T-cell (primary cell): ENCODE results near the gene GDF11. TPM values are rescaled to one million over a fixed set of nuclear protein-coding genes. Genes with fewer than 3 reads are reported as not detected.

ENCODE experiments used
- ATAC-seq, 4 experiments: fragments of 200-7000 bp in 3 of 4; fragments of 150-1000 bp in 1 of 4; cut with Tn5 transposase; replicated peaks in 1 of 4; 1 replicate in 3 of 4; 2 replicates in 1 of 4; pipeline ENCODE4 v1.10.0; 2021; ENCODE audit warnings: moderate library complexity in 3 of 4, mild to moderate bottlenecking in 2 of 4, moderate number of reproducible peaks in 1 of 4
- CTCF ChIA-PET, 2 donors: fragments of 300-600 bp; sonication (Branson Sonifier 250); formaldehyde crosslinking; loops; one replicate each; lab custom pipeline; 2022; ENCODE audit warnings: antibody characterized with exemption in 2 of 2; lab: Charles Lee
- POLR2A ChIA-PET, 2 donors: fragments of 300-600 bp; sonication (Branson Sonifier 250); formaldehyde crosslinking; loops; one replicate each; lab custom pipeline; 2022; ENCODE audit warnings: antibody characterized with exemption in 2 of 2; lab: Charles Lee
- DNase-seq, 35 experiments: peaks; one replicate each; pipeline versions ENCODE4 v3.0.0 to v3.0.0-alpha.2; 2013 to 2023
- H3K27ac ChIP-seq: one replicate; pipeline ENCODE4 v1.5.1; 2013; ENCODE audit warnings: low read length
- H3K27me3 ChIP-seq, 2 experiments: replicated peaks in 1 of 2; 1 replicate in 1 of 2; 2 replicates in 1 of 2; pipeline versions ENCODE4 v1.6.1 to v1.7.0; 2013; ENCODE audit warnings: low read length in 1 of 2, mixed read lengths in 1 of 2; ENCODE audit not compliant: control insufficient read depth in 2 of 2, insufficient read depth in 2 of 2; ENCODE audit errors: extremely low read depth in 1 of 2
- H3K36me3 ChIP-seq, 2 donors: 1 replicate in 1 of 2; 2 replicates in 1 of 2; pipeline versions ENCODE4 v1.6.1 to v1.7.0; 2013; ENCODE audit warnings: low read length in 1 of 2; ENCODE audit not compliant: control insufficient read depth in 2 of 2, insufficient read depth in 1 of 2; ENCODE audit errors: extremely low read depth in 1 of 2
- H3K4me1 ChIP-seq, 2 experiments: 1 replicate in 1 of 2; 2 replicates in 1 of 2; pipeline versions ENCODE4 v1.6.1 to v1.7.0; 2013; ENCODE audit warnings: low read length in 2 of 2, mixed read lengths in 1 of 2; ENCODE audit not compliant: insufficient read depth in 2 of 2, control insufficient read depth in 1 of 2; ENCODE audit errors: extremely low read depth in 1 of 2
- H3K4me3 ChIP-seq, 2 donors: 1 replicate in 1 of 2; 2 replicates in 1 of 2; pipeline versions ENCODE4 v1.5.1 to v1.7.0; 2013; ENCODE audit warnings: mild to moderate bottlenecking in 2 of 2, low read length in 1 of 2, moderate library complexity in 1 of 2; ENCODE audit not compliant: control insufficient read depth in 1 of 2; ENCODE audit errors: extremely low read depth in 1 of 2
- H3K9me3 ChIP-seq: 2 replicates; pipeline ENCODE4 v1.7.0; 2013
- H3K27ac Mint-ChIP-seq, 2 donors: one replicate each; pipeline ENCODE4 v1.8.0; 2020 to 2021; ENCODE audit warnings: mild to moderate bottlenecking in 2 of 2, mixed read lengths in 2 of 2
- H3K27me3 Mint-ChIP-seq, 2 donors: one replicate each; pipeline ENCODE4 v1.8.0; 2021 to 2022; ENCODE audit warnings: mixed read lengths in 2 of 2
- H3K36me3 Mint-ChIP-seq: one replicate; pipeline ENCODE4 v1.8.0; 2021; ENCODE audit warnings: mixed read lengths
- H3K4me1 Mint-ChIP-seq, 3 donors: one replicate each; pipeline ENCODE4 v1.8.0; 2020 to 2022; ENCODE audit warnings: mixed read lengths in 3 of 3, mild to moderate bottlenecking in 1 of 3
- H3K4me3 Mint-ChIP-seq, 3 donors: one replicate each; pipeline ENCODE4 v1.8.0; 2020 to 2022; ENCODE audit warnings: mild to moderate bottlenecking in 3 of 3, mixed read lengths in 3 of 3, moderate library complexity in 3 of 3
- H3K9me3 Mint-ChIP-seq, 3 donors: one replicate each; pipeline ENCODE4 v1.8.0; 2020 to 2022; ENCODE audit warnings: mixed read lengths in 3 of 3
- WGBS: methylation state at CpG from one replicate; pipeline ENCODE4 v1.1.5; 2013; ENCODE audit warnings: missing lambda C conversion rate; ENCODE audit not compliant: insufficient coverage; 5-methylcytosine and 5-hydroxymethylcytosine counted together
- total RNA-seq, 35 experiments: library from RNA in 6 of 35; stranded (reverse) in 6 of 35; fragments of 120-200 nt in 1 of 35; gene quantifications; one replicate each; pipeline versions ENCODE4 v1.2.1 to v1.2.4 and lab custom pipeline; 2013 to 2026

The GDF11 gene
- total RNA-seq, 5 donors from 2014 or later (not counting 1 experiment from before 2014, with no cell fraction given), result 7.5 to 12.9 (median 11.5) TPM

GRCh38 chr12:55712700-55713415 is 30.1 kb upstream of the GDF11 start:
- peaks cover 30 to 38% (median 37%) of the 10 kb centered on the region in 3 donors for H3K4me1 Mint-ChIP-seq
- no peak overlapping the region for H3K27ac ChIP-seq
- no peaks in the 10 kb centered on the region for H3K36me3 ChIP-seq
- no peak overlapping the region for H3K4me3 Mint-ChIP-seq
- ChIA-PET CTCF (interaction anchor here in 1 of 2 donors (0.6 kb wide), 1 partner anchor 423 kb away, joined by 8 read pairs; no protein-coding TSS in a partner anchor), POLR2A (no interaction called here)
- H3K4me1 ChIP-seq, result peaks cover 12 to 35% of the 10 kb centered on the region in 2 experiments
- H3K9me3 Mint-ChIP-seq, result no peaks in the 10 kb centered on the region
- no peaks in the 10 kb centered on the region for H3K9me3 ChIP-seq
- H3K4me3 ChIP-seq, result no peak overlapping the region
- H3K27me3 Mint-ChIP-seq, result peaks cover 17 to 21% of the 10 kb centered on the region in 2 donors
- DNase-seq (no peak), ATAC-seq (no peak)
- no peaks in the 10 kb centered on the region for H3K36me3 Mint-ChIP-seq
- no CpG with 5 or more reads among the region's 1 CpG for WGBS
- no peak overlapping the region for H3K27ac Mint-ChIP-seq
- H3K27me3 ChIP-seq, result peaks cover 0 to 13% of the 10 kb centered on the region in 2 experiments

DNA sequence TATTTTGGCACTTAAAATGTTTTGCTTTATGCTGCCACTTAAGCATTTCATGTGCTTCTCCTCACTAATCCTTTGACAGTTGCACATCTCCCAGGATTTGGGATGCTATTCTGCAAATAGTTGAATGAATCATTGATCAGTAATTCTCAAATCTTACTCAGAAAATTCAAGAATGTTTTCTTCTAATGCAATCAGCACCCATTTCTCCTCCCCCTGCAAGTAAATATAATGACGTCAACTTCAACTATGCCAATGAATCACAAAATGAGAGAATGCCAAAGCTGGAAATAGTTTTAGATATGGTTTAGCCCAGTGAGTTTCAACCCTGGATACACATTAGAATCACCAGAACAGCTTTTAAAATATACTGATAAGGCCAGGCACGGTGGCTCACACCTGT is 29.2 kb upstream of the GDF11 start:
- ChIA-PET POLR2A (no interaction called here), CTCF (no interaction called here)
- WGBS, result 100% methylated on average over 1 of the region's 2 CpGs
- Histone ChIP-seq H3K27ac (no peak overlapping the region), H3K4me1 (peaks cover 9 to 34% of the 10 kb centered on the region in 2 experiments), H3K27me3 (peaks cover 0 to 5% of the 10 kb centered on the region in 2 experiments), H3K36me3 (peaks cover 0 to 6% of the 10 kb centered on the region in 2 donors), H3K9me3 (no peaks in the 10 kb centered on the region), H3K4me3 (no peak overlapping the region)
- H3K27ac Mint-ChIP-seq, result no peak overlapping the region
- ATAC-seq, result no peak
- H3K36me3 Mint-ChIP-seq, result peaks cover 3% of the 10 kb centered on the region
- H3K4me1 Mint-ChIP-seq, result peaks cover 29 to 40% (median 33%) of the 10 kb centered on the region in 3 donors
- no peak for DNase-seq
- H3K4me3 Mint-ChIP-seq, result no peak overlapping the region
- H3K9me3 Mint-ChIP-seq, result no peaks in the 10 kb centered on the region
- peaks cover 12 to 14% of the 10 kb centered on the region in 2 donors for H3K27me3 Mint-ChIP-seq

DNA sequence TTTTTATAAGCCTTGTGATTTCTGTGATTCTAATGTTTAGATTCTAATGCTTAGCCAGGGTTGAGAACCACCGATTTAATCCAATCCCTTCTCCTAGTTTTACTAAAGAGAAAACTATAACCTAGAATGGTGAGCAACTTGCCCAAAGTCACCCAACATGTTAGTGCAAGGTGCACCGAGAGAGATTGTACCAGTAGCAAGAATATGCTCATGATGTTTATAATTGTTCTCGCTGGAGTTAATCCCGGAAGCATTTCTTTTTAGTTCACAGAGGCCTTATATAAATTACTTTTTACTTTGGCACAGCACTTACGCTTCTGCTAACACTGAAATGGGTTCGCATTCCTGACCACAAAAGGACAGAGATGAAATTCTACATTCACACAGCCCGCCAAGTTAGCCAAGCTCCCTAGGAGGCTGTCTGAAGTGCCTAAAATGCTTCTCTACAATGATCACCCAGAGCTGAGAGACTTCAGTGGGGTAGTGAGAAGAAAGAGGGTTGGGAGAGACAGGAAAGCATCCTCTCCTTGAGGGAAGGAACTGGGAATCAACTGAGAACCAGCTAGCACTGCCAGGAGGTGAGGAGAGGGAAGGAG is 27.7 kb upstream of the GDF11 start:
- peak overlapping the region in 1 of 2 donors; percentile 97 for H3K4me3 ChIP-seq
- POLR2A ChIA-PET, result interaction anchor here in 1 of 2 donors (0.7 kb wide), 1 partner anchor 23 kb away, joined by 3 read pairs; no protein-coding TSS in a partner anchor
- Mint-ChIP-seq H3K27ac (peak overlapping the region; percentile 86 to 96), H3K4me1 (peaks cover 23 to 37% (median 33%) of the 10 kb centered on the region in 3 donors), H3K27me3 (peaks cover 3% of the 10 kb centered on the region in 2 donors), H3K36me3 (peaks cover 3% of the 10 kb centered on the region), H3K9me3 (no peaks in the 10 kb centered on the region), H3K4me3 (peak overlapping the region; percentile 93 to 98 (median 97))
- H3K27me3 ChIP-seq, result no peaks in the 10 kb centered on the region
- peaks cover 9 to 38% of the 10 kb centered on the region in 2 experiments for H3K4me1 ChIP-seq
- CTCF ChIA-PET, result interaction anchor here (0.5 to 1.6 kb wide), 8 partner anchors 9 to 921 kb away, joined by 3 to 6 read pairs (median 4); partner anchors contain the start of gene DNAJC14 (in 1 of the 2)
- ATAC-seq, result no peak
- H3K36me3 ChIP-seq, result peaks cover 0 to 20% of the 10 kb centered on the region in 2 donors
- H3K9me3 ChIP-seq, result no peaks in the 10 kb centered on the region
- H3K27ac ChIP-seq, result peak overlapping the region; percentile 82
- DNase-seq, result no peak
- WGBS, result 93% methylated on average over 2 of the region's 7 CpGs

DNA sequence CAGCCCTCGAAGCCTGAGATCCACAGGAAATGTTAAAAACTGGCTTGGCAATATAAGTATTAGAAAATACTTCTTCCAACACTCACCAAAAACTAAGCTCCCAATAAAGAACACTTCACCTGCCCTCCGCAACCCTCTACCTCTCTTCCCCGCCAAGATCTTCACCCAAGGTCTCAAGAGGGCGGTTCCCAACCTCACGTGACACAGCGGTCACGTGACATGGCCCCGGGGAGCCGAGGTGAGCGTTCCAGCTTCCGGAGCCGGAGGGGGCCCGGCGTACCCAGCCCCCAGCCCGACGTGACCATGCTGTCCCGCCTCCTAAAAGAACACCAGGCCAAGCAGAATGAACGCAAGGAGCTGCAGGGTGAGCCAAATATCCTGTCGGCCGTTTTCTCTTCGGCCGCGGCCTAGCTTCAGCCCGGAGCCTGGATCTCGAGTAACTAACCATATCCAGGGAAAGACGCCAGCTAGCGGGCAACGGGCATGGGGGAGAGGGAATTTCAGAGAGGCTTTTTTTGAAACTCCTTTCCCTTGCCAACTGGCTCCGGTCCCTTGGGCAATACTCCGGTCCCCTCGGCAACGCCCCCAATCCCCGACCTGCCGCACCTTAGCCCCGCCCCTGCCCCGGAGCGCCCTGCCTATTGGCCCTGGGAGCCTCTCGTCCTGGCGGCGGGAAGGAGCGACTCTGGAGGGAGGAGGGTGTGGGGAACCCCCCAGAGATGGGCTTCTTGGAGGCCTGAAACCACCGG is 26.9 kb upstream of the GDF11 start, which contains the start of gene BLOC1S1:
Gene BLOC1S1 (plus strand): TSS at position 214 of the 749 bp plus-strand sequence. CDS start 6 bp downstream, at position 220.
- WGBS, result 0% methylated on average over 28 of the region's 42 CpGs
- ChIA-PET CTCF (interaction anchor here (0.5 to 1.6 kb wide), 11 partner anchors 9 to 921 kb away, joined by 3 to 6 read pairs (median 4); partner anchors contain the start of gene DNAJC14 (in 1 of the 2)), POLR2A (interaction anchor here (0.6 to 0.7 kb wide), 2 partner anchors 22 to 369 kb away, joined by 3 read pairs; no protein-coding TSS in a partner anchor)
- Mint-ChIP-seq H3K27me3 (peaks cover 3% of the 10 kb centered on the region in 2 donors), H3K4me3 (peak within 1 kb of the TSS; percentile 93 to 98 (median 97)), H3K27ac (peak within 1 kb of the TSS; percentile 86 to 96), H3K4me1 (peaks cover 23 to 45% (median 34%) of the 10 kb centered on the region in 3 donors), H3K9me3 (no peaks in the 10 kb centered on the region), H3K36me3 (peaks cover 3% of the 10 kb centered on the region)
- Histone ChIP-seq H3K27ac (peak within 1 kb of the TSS; percentile 82), H3K9me3 (no peaks in the 10 kb centered on the region), H3K36me3 (peaks cover 0 to 24% of the 10 kb centered on the region in 2 donors), H3K4me1 (peaks cover 9 to 46% of the 10 kb centered on the region in 2 experiments), H3K4me3 (peak within 1 kb of the TSS; percentile 93 to 97), H3K27me3 (no peaks in the 10 kb centered on the region)
- DNase-seq, result peak; percentile 83 to 96 (median 91)
- peak; percentile 95 to 97 (median 95) for ATAC-seq

DNA sequence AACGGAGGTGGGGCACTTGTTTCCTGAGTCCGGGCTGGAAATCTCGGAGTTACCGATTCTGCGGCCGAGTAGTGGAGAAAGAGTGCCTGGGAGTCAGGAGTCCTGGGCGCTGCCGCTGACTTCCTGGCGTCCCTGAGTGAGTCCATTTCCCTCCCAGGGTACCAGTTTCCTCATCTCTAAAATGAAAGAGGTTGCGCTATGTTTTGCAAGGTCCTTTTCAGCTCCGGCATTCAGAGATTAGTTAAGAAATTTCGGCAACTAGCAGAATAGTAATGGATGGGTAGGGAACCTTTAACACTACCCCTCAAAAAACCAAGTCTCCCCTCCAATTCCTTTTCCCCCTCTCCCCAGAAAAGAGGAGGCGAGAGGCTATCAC is 26.4 kb upstream of the GDF11 start:
- POLR2A ChIA-PET, result interaction anchor here in 1 of 2 donors (0.6 kb wide), 1 partner anchor 368 kb away, joined by 3 read pairs; no protein-coding TSS in a partner anchor
- H3K4me1 Mint-ChIP-seq, result peaks cover 23 to 45% (median 34%) of the 10 kb centered on the region in 3 donors
- Histone ChIP-seq H3K4me1 (peaks cover 9 to 48% of the 10 kb centered on the region in 2 experiments), H3K4me3 (peak overlapping the region; percentile 93 to 97), H3K27me3 (no peaks in the 10 kb centered on the region), H3K9me3 (no peaks in the 10 kb centered on the region), H3K36me3 (peaks cover 0 to 24% of the 10 kb centered on the region in 2 donors), H3K27ac (peak overlapping the region; percentile 82)
- peaks cover 3% of the 10 kb centered on the region in 2 donors for H3K27me3 Mint-ChIP-seq
- peak overlapping the region; percentile 93 to 98 (median 97) for H3K4me3 Mint-ChIP-seq
- CTCF ChIA-PET, result interaction anchor here (0.6 to 1.6 kb wide), 8 partner anchors 11 to 920 kb away, joined by 3 to 6 read pairs (median 4); no protein-coding TSS in a partner anchor
- H3K27ac Mint-ChIP-seq, result peak overlapping the region; percentile 86 to 96
- WGBS, result 0% methylated on average over 2 of the region's 13 CpGs
- H3K36me3 Mint-ChIP-seq, result peaks cover 3% of the 10 kb centered on the region
- no peaks in the 10 kb centered on the region for H3K9me3 Mint-ChIP-seq
- ATAC-seq, result no peak
- DNase-seq, result no peak
